ENCODE results near the gene CCDC93.

Gene CCDC93

GRCh38 chr2:117944816-117945215 is 69.1 kb downstream of the CCDC93 start:
- no peak overlapping the region for H3K27ac ChIP-seq
- TF ChIP-seq, protein P1, sequence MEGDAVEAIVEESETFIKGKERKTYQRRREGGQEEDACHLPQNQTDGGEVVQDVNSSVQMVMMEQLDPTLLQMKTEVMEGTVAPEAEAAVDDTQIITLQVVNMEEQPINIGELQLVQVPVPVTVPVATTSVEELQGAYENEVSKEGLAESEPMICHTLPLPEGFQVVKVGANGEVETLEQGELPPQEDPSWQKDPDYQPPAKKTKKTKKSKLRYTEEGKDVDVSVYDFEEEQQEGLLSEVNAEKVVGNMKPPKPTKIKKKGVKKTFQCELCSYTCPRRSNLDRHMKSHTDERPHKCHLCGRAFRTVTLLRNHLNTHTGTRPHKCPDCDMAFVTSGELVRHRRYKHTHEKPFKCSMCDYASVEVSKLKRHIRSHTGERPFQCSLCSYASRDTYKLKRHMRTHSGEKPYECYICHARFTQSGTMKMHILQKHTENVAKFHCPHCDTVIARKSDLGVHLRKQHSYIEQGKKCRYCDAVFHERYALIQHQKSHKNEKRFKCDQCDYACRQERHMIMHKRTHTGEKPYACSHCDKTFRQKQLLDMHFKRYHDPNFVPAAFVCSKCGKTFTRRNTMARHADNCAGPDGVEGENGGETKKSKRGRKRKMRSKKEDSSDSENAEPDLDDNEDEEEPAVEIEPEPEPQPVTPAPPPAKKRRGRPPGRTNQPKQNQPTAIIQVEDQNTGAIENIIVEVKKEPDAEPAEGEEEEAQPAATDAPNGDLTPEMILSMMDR (conservative IDR thresholded peaks at IDR 0.05) = no peak

- no peak overlapping the region for H3K27ac ChIP-seq
- TF ChIP-seq, protein P1 (conservative IDR thresholded peaks at IDR 0.05) = no peak
Measured at GRCh38 chr2:117943013-117943672, 70.7 kb downstream of the CCDC93 start.

- H3K27ac ChIP-seq = no peak overlapping the region
- TF ChIP-seq, protein P1 (conservative IDR thresholded peaks at IDR 0.05) = no peak
Measured at GRCh38 chr2:117942551-117942950, 71.3 kb downstream of the CCDC93 start.

GRCh38 chr2:117941693-117942092 is 72.2 kb downstream of the CCDC93 start:
- TF ChIP-seq, protein P1 (conservative IDR thresholded peaks at IDR 0.05) = no peak
- no peak overlapping the region for H3K27ac ChIP-seq

DNA sequence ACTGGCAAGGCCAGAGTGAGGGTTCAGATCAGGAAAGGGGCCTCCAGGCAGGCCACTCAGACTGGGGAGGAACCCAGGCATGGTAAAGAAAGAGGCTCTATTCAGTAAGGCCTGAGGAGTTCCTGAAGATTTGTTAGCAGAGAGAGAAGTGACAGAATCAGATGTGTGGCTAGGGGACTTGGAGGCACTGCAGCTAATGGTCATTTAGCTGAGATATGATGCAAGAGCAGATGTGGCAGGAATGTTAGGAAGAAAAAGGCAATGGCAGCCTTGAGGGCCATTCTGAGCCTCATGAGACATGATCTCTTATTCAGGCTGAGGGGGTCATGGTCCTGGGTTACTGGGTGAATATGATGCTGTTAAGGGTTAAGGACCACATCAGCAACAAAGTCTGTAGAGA is 73.4 kb downstream of the CCDC93 start:
- H3K27ac ChIP-seq = no peak overlapping the region
- TF ChIP-seq, protein P1 (conservative IDR thresholded peaks at IDR 0.05) = no peak

DNA sequence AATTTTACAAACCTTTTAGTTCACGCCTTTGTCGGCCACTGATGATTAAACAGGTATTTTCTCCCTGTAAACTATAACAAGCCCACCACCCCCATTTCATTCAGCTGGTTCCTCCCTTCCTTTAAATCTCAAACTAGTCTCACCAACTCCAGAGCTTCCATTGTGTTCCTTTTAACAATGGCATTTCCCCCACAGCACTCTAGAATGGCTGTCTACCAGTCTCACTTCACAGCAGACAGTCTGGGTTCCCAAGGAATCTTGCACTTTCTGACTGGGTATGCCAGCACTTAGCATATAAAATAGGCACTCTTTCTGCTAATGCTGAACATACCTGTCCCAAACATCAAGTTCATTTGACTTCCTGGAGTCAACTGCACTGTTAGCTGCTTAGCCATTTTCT is 75.3 kb downstream of the CCDC93 start:
- H3K27ac ChIP-seq = no peak overlapping the region
- TF ChIP-seq, protein P1 (conservative IDR thresholded peaks at IDR 0.05) = no peak

DNA sequence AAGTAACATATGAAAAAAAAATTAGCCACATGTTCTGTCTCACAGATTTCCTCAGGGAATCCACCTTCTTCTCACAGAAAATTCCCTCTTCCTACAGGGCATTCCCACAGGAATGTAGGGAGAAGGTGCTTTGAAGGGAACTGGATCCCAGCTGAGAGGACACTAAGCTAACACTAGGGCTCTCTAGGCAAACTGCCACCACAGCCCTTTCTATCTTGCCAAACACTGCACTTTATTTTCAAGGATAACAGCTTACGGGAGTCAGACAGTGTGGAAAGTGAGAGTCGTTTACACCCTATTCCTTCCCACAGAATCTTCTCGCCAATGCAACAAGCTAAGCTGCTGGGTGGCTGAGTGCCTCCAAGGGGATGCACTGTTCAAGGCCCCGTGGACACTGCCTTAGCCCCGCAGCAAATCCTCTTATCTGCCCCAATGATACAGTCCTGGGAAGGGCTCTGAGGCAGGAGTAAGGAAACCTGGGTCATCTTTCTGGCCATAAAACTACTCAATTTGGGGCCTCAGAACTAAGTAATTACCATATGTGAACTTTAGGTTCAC is 76.9 kb downstream of the CCDC93 start:
- H3K27ac ChIP-seq = no peak overlapping the region
- TF ChIP-seq, protein P1 (conservative IDR thresholded peaks at IDR 0.05) = no peak

Data from VCaP (cell line).